ENCODE data around the gene EPAS1.
A peak's percentile ranks its signal among the peaks of the same experiment; 100 is the strongest.

The EPAS1 gene

DNA sequence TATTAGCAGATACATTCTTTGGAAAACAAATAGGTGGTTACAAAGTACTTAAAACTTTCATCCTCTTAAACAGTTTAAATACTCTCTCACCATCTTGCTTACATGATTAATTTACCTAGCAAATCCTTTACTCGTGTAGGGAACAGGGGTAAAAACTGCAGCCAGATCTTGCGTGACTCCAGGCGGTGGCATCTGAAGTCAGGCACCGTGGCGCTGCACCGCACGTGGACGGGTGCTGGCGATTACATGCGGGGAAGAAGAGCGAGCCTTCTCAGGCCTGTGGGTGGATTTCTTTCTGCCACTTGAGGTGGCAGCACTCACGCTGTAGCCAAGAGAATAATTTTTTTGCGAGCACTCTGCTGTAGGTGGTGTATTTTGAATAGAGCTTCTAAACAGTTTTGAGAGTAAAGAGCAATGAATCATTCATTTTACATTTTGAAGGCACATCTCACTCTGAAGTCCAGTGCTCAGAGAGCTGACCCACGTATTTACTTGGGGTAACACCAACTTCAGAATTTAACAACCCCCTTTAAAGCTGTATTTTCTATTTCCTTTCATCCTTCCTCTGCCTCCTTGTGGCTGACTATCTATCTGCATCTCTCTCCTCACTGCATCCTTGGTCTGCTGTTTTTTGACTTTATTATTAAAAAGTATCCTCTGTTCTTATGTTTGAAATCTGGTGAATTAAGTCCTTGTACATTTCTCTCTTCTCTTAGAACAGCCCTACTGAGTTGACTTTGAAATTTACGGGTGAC, 68.9 kb downstream of the EPAS1 start:
- DNase-seq: no peak
- Histone ChIP-seq H3K9me3 (no peaks in the 10 kb centered on the region), H3K4me1 (peaks cover 17% of the 10 kb centered on the region), H3K4me3 (ENCODE audit: low read depth, low read length) (no peak overlapping the region), H3K27me3 (no peaks in the 10 kb centered on the region), H3K36me3 (no peaks in the 10 kb centered on the region)
- TF ChIP-seq CTCF (IDR thresholded peaks at IDR 0.05; ENCODE audit: low read depth, low read length): peak; percentile 68

DNA sequence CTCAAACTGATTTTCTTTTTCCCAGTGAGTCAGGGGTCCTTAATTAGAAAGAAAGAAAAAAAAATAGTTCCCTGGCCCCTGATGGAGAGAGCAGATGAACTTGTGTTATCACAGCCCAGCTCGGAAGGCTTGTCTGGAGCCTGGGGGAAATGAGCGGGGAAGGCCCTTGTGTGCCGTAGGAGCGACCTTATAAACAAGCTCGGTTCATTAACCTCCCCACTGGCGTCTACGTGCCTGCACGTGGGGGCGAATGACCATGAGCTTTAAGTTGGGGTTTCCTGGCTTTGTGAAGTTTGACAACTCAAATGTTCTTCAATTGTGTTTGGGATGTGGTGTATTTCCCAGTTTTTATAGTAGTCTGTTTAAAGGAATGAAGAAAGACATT, 69.5 kb downstream of the EPAS1 start:
- Histone ChIP-seq H3K27me3 (no peaks in the 10 kb centered on the region), H3K9me3 (no peaks in the 10 kb centered on the region), H3K4me3 (ENCODE audit: low read depth, low read length) (no peak overlapping the region), H3K36me3 (no peaks in the 10 kb centered on the region), H3K4me1 (peaks cover 19% of the 10 kb centered on the region)
- no peak for TF ChIP-seq CTCF (IDR thresholded peaks at IDR 0.05; ENCODE audit: low read depth, low read length)
- no peak for DNase-seq

- Histone ChIP-seq H3K27me3 (no peaks in the 10 kb centered on the region), H3K36me3 (no peaks in the 10 kb centered on the region), H3K4me3 (ENCODE audit: low read depth, low read length) (no peak overlapping the region), H3K9me3 (no peaks in the 10 kb centered on the region), H3K4me1 (peaks cover 19% of the 10 kb centered on the region)
- DNase-seq: peak; percentile 33
- TF ChIP-seq CTCF (IDR thresholded peaks at IDR 0.05; ENCODE audit: low read depth, low read length): no peak
Measured at GRCh38 chr2:46367286-46367685, 70.1 kb downstream of the EPAS1 start.

DNA sequence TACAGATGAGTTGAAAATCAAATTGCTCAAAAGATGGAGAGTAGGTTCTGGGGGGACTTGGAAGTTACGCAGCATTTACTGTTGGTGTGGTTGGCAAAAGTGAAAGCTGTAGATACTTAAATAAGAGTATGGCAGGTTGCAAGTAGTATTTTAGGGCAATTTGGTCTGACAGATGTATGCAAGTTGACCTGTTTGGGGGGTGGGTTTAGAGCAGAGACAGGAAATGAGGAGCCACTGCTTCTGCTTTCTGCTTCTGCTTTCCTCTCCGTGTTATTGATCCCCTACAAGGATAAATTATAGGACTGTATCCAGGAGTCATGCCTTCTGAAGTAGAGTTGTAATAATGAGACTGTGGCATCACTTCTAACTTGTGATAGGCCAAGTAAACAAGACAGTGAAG, 71.2 kb downstream of the EPAS1 start:
- Histone ChIP-seq H3K9me3 (no peaks in the 10 kb centered on the region), H3K4me3 (ENCODE audit: low read depth, low read length) (no peak overlapping the region), H3K36me3 (no peaks in the 10 kb centered on the region), H3K4me1 (peaks cover 24% of the 10 kb centered on the region), H3K27me3 (no peaks in the 10 kb centered on the region)
- TF ChIP-seq CTCF (IDR thresholded peaks at IDR 0.05; ENCODE audit: low read depth, low read length): no peak
- no peak for DNase-seq

- H3K4me3 ChIP-seq (ENCODE audit: low read depth, low read length): no peak overlapping the region
- no peak for TF ChIP-seq CTCF (IDR thresholded peaks at IDR 0.05; ENCODE audit: low read depth, low read length)
- H3K9me3 ChIP-seq: no peaks in the 10 kb centered on the region; the same call in 1 of the 2 replicates
- DNase-seq: no peak
- no peaks in the 10 kb centered on the region for H3K36me3 ChIP-seq
- no peaks in the 10 kb centered on the region for H3K27me3 ChIP-seq
- peaks cover 24% of the 10 kb centered on the region for H3K4me1 ChIP-seq
Measured at GRCh38 chr2:46369783-46370182, 72.6 kb downstream of the EPAS1 start.

DNA sequence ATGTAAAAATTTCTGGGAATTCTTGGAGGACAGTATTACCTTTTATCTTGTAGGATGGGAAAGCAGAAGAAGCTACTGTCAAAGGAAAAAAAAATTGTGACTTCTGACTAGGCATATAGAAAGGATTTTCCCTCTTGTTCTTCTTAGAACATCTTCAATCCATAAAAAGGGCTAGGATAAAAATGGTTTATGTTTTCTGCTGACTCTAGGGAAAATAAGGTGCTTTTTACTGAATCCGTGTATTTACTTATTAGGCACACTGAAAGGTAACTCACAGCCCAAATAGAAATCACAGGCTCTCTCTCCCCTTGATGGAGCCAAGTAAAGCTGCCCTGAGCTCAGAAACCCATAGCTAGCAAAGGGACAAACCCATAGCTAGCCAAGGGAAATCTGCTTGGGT, 74.6 kb downstream of the EPAS1 start:
- Histone ChIP-seq H3K4me3 (ENCODE audit: low read depth, low read length) (no peak overlapping the region), H3K36me3 (no peaks in the 10 kb centered on the region), H3K9me3 (no peaks in the 10 kb centered on the region; the same call in 1 of the 2 replicates), H3K4me1 (peaks cover 14% of the 10 kb centered on the region), H3K27me3 (no peaks in the 10 kb centered on the region)
- no peak for TF ChIP-seq CTCF (IDR thresholded peaks at IDR 0.05; ENCODE audit: low read depth, low read length)
- no peak for DNase-seq
